B cell (primary cell): ENCODE results near the gene NAB1.

ENCODE experiments used
- EZH2 ChIP-seq: IDR thresholded peaks from 2 replicates; pipeline ENCODE4 v1.6.1; 2012; ENCODE audit warnings: borderline replicate concordance, low read depth, mild to moderate bottlenecking, moderate library complexity, low read length; ENCODE audit not compliant: insufficient read depth, poor library complexity, severe bottlenecking
- TF ChIP-seq, protein P1 (sequence below): fragments of 200-600 bp; IDR thresholded peaks from one replicate; pipeline ENCODE4 v1.8.0; 2022; ENCODE audit warnings: antibody characterized with exemption, mild to moderate bottlenecking

DNA sequence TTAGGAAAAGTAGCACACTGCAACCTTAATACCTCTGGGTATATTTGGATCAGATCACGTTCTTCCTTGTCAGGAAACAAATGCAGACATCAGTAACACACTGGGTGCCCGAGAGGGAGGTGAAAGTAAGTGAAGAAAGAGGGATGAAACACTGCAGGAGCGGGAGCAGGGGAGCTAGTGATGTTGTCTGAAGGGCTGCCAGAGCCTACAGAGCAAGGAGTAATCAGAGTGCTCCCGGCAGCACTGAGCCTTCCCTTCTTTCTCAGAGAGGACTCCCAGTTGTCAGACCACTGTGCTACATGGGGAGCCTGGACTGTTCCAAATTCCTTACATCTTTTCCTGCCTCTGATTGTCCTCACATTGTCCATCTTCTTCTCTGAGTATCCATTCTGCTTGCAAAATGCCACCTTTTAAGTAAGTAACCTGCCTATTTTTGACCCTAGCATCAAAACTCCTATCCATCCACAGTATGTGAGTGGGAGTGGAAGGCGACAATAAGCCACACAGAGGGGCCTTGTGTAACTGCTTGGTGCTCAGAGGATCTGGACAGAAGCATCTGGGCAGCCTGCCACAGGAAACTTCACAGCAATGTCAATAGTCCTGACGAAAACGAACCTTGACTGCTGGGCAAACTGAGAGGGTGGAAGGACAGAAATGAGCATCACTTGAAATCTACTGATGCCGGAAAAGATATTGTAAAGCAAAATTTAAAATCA is 10.8 kb upstream of the NAB1 start:
- TF ChIP-seq, protein P1, sequence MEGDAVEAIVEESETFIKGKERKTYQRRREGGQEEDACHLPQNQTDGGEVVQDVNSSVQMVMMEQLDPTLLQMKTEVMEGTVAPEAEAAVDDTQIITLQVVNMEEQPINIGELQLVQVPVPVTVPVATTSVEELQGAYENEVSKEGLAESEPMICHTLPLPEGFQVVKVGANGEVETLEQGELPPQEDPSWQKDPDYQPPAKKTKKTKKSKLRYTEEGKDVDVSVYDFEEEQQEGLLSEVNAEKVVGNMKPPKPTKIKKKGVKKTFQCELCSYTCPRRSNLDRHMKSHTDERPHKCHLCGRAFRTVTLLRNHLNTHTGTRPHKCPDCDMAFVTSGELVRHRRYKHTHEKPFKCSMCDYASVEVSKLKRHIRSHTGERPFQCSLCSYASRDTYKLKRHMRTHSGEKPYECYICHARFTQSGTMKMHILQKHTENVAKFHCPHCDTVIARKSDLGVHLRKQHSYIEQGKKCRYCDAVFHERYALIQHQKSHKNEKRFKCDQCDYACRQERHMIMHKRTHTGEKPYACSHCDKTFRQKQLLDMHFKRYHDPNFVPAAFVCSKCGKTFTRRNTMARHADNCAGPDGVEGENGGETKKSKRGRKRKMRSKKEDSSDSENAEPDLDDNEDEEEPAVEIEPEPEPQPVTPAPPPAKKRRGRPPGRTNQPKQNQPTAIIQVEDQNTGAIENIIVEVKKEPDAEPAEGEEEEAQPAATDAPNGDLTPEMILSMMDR: no peak
- no peak for TF ChIP-seq EZH2
